SW480 (cell line): ENCODE measurements around the gene CSNK1G2.

Source experiments
- DNase-seq: peaks from one replicate; pipeline ENCODE4 v3.0.0-alpha.2; 2016; ENCODE audit warnings: low spot score

CSNK1G2 gene

GRCh38 chr19:2018752-2019151 is 77.8 kb downstream of the CSNK1G2 start:
- no peak for DNase-seq

DNA sequence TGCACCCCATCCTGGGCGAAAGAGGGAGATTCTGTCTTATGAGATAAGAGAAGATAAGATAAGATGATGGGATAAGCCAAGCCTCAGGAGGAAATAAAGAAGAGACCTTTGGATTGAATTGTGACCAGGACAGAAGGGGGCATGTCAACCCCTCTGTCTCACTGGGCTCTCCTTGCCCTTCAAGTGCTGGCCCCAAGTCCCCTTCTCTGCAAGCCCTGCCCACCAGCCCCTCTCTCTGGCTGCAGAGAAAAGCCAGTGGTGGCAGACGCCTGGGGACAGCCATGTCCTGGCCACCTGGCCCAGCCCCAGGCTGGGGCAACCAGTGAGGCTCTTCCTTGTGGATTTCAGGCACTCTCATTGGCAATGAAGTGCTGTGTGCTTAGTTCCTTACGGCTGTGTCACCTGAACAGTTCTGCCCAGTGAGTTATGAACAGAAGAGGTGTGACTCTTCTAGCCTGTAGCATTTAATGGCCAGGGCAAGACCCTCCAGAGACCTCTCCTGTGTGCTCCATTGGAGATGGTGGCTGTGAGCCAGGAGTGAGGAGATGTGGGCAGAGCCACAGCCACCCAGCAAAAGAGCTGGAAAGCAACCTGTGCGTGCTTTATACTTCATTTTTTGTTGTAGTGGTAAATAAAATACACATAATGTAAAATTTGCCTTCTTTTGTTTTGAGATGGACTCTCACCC is 80.6 kb downstream of the CSNK1G2 start:
- no peak for DNase-seq

DNA sequence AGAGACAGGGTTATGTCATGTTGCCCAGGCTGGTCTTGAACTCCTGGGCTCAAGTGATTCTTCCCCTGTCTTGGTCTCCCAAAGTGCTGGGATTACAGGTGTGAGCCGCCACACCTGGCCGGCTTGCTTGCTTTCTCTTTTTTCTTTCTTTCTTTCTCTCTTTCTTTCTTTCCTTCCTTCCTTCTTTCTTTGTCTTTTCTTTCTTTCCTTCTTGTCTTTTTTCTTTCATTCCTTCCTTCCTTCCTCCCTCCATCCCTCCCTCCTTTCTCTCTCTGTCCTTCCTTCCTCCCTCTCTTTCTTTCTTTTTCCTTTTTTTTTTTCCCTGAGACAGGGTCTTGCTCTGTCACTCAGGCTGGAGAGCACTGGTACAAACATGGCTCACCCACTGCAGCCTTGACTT is 81.3 kb downstream of the CSNK1G2 start:
- DNase-seq: no peak

GRCh38 chr19:2026770-2027169 is 85.8 kb downstream of the CSNK1G2 start:
- no peak for DNase-seq

DNA sequence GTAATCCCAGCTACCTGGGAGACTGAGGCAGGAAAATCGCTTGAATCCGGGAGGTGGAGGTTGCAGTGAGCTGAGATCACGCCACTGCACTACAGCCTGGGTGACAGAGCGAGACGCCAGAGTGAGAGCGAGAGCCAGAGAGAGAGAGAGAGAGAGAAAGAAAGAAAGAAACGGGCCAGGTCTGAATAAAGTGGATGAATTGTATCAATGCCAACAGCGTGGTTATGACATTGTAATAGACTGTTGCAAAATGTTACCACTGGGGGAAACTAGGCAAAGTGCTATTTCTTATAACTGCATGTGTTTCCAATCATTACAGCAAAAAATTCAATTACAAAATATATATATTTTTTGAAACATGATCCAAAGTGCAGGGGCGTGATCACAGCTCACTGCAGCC is 86.4 kb downstream of the CSNK1G2 start:
- no peak for DNase-seq
